ENCODE results near the gene AQP5. TPM values are rescaled to one million over a fixed set of nuclear protein-coding genes. Genes with fewer than 3 reads are reported as not detected.

The AQP5 gene
- total and polyA plus RNA-seq, 2 experiments from 2014 or later = not detected

DNA sequence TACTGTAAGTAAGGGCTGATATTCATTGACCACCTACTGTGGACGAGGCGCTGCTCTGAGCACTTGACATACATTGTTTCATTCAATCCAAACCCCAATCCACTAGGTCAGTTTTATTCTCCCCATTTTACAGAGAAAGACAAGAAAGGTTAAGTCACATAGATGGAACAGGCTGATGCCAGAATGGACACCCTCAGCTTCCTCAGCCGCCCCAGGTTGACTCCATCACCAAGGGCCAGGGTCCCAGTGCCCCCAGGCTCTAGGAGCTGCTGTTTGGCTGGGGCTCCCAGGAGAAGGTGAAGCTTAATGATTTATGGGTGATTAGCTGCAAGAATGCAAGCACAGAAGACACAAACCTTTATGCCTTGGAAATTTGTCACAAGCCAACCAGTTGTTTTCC is 11.8 kb upstream of the AQP5 start:
- H3K4me3 ChIP-seq = no peak overlapping the region
- no peak overlapping the region for H3K27ac ChIP-seq
- WGBS, 2 experiments (ENCODE audit: low coverage in 1 of 2, low lambda C conversion rate in 2 of 2, missing lambda C conversion rate in 2 of 2) = 85 to 86% methylated on average over 3 of the region's 3 CpGs
- H3K4me1 ChIP-seq (ENCODE audit: insufficient read depth) = no peaks in the 10 kb centered on the region
- no peak overlapping the region for H3K4me2 ChIP-seq (ENCODE audit: unreplicated experiment)
- no peaks in the 10 kb centered on the region for H3F3A ChIP-seq (ENCODE audit: insufficient read depth)
- no peaks in the 10 kb centered on the region for H3K79me2 ChIP-seq (ENCODE audit: insufficient read depth)
- in situ Hi-C loops (cut with MboI) = no loop called here
- no peak overlapping the region for H2AFZ ChIP-seq
- TF ChIP-seq EZH2phosphoT487 (IDR thresholded peaks at IDR 0.05; ENCODE audit: insufficient read depth, low read depth) (no peak), EZH2 (IDR thresholded peaks at IDR 0.05; ENCODE audit: insufficient read depth, poor library complexity, severe bottlenecking) (no peak)
- no peak overlapping the region for H3K9ac ChIP-seq
- H3K9me2 ChIP-seq (ENCODE audit: insufficient read depth) = no peaks in the 10 kb centered on the region
- H3K9me3 ChIP-seq (ENCODE audit: low read depth) = no peaks in the 10 kb centered on the region
- DNase-seq = no peak
- peaks cover 9% of the 10 kb centered on the region for H3K27me3 ChIP-seq (replicated peaks; ENCODE audit: insufficient read depth)
- H4K20me1 ChIP-seq (ENCODE audit: insufficient read depth) = no peaks in the 10 kb centered on the region
- no peaks in the 10 kb centered on the region for H3K36me3 ChIP-seq (ENCODE audit: low read depth)

GRCh38 chr12:49950273-49951251 is 11.1 kb upstream of the AQP5 start, which contains the start of gene AQP2:
Gene AQP2 (plus strand): TSS chr12:49950737. CDS start chr12:49950831, 94 bp downstream.
- H4K20me1 ChIP-seq (ENCODE audit: insufficient read depth) = no peaks in the 10 kb centered on the region
- no peaks in the 10 kb centered on the region for H3K79me2 ChIP-seq (ENCODE audit: insufficient read depth)
- no peak within 1 kb of the TSS for H2AFZ ChIP-seq
- no peak within 1 kb of the TSS for H3K4me2 ChIP-seq (ENCODE audit: unreplicated experiment)
- H3K4me1 ChIP-seq (ENCODE audit: insufficient read depth) = no peaks in the 10 kb centered on the region
- peaks cover 16% of the 10 kb centered on the region for H3K27me3 ChIP-seq (replicated peaks; ENCODE audit: insufficient read depth)
- H3K4me3 ChIP-seq = no peak within 1 kb of the TSS
- in situ Hi-C loops (cut with MboI) = no loop called here
- no peaks in the 10 kb centered on the region for H3F3A ChIP-seq (ENCODE audit: insufficient read depth)
- no peak within 1 kb of the TSS for H3K9ac ChIP-seq
- H3K9me3 ChIP-seq (ENCODE audit: low read depth) = no peaks in the 10 kb centered on the region
- TF ChIP-seq EZH2phosphoT487 (IDR thresholded peaks at IDR 0.05; ENCODE audit: insufficient read depth, low read depth) (no peak), EZH2 (IDR thresholded peaks at IDR 0.05; ENCODE audit: insufficient read depth, poor library complexity, severe bottlenecking) (no peak)
- no peaks in the 10 kb centered on the region for H3K36me3 ChIP-seq (ENCODE audit: low read depth)
- 78 to 83% methylated on average over 31 to 32 of the region's 32 CpGs for WGBS, 2 experiments (ENCODE audit: low coverage in 1 of 2, low lambda C conversion rate in 2 of 2, missing lambda C conversion rate in 2 of 2)
- no peaks in the 10 kb centered on the region for H3K9me2 ChIP-seq (ENCODE audit: insufficient read depth)
- H3K27ac ChIP-seq = no peak within 1 kb of the TSS
- no peak for DNase-seq

- no peaks in the 10 kb centered on the region for H3F3A ChIP-seq (ENCODE audit: insufficient read depth)
- H3K27ac ChIP-seq = no peak overlapping the region
- TF ChIP-seq EZH2 (IDR thresholded peaks at IDR 0.05; ENCODE audit: insufficient read depth, poor library complexity, severe bottlenecking) (no peak), EZH2phosphoT487 (IDR thresholded peaks at IDR 0.05; ENCODE audit: insufficient read depth, low read depth) (no peak)
- WGBS, 2 experiments (ENCODE audit: low coverage in 1 of 2, low lambda C conversion rate in 2 of 2, missing lambda C conversion rate in 2 of 2) = 68 to 71% methylated on average over 14 of the region's 14 CpGs
- H3K9ac ChIP-seq = no peak overlapping the region
- H3K79me2 ChIP-seq (ENCODE audit: insufficient read depth) = no peaks in the 10 kb centered on the region
- H3K36me3 ChIP-seq (ENCODE audit: low read depth) = no peaks in the 10 kb centered on the region
- H3K9me2 ChIP-seq (ENCODE audit: insufficient read depth) = no peaks in the 10 kb centered on the region
- H3K4me1 ChIP-seq (ENCODE audit: insufficient read depth) = no peaks in the 10 kb centered on the region
- in situ Hi-C loops (cut with MboI) = no loop called here
- no peak overlapping the region for H3K4me3 ChIP-seq
- no peak overlapping the region for H2AFZ ChIP-seq
- no peaks in the 10 kb centered on the region for H3K9me3 ChIP-seq (ENCODE audit: low read depth)
- H3K27me3 ChIP-seq (replicated peaks; ENCODE audit: insufficient read depth) = peaks cover 24% of the 10 kb centered on the region
- no peak for DNase-seq
- no peaks in the 10 kb centered on the region for H4K20me1 ChIP-seq (ENCODE audit: insufficient read depth)
- H3K4me2 ChIP-seq (ENCODE audit: unreplicated experiment) = no peak overlapping the region
These were observed 10.0 kb upstream of the AQP5 start for GRCh38 chr12:49951411-49952240.

GRCh38 chr12:49952391-49953055 is 9.1 kb upstream of the AQP5 start:
- Histone ChIP-seq H3K79me2 (ENCODE audit: insufficient read depth) (no peaks in the 10 kb centered on the region), H3K27me3 (replicated peaks; ENCODE audit: insufficient read depth) (peaks cover 27% of the 10 kb centered on the region), H4K20me1 (ENCODE audit: insufficient read depth) (no peaks in the 10 kb centered on the region), H3K36me3 (ENCODE audit: low read depth) (no peaks in the 10 kb centered on the region), H3K9me2 (ENCODE audit: insufficient read depth) (no peaks in the 10 kb centered on the region), H3K4me2 (ENCODE audit: unreplicated experiment) (no peak overlapping the region), H3K27ac (no peak overlapping the region), H3F3A (ENCODE audit: insufficient read depth) (no peaks in the 10 kb centered on the region), H3K4me3 (no peak overlapping the region), H3K9ac (no peak overlapping the region), H2AFZ (no peak overlapping the region), H3K4me1 (ENCODE audit: insufficient read depth) (no peaks in the 10 kb centered on the region), H3K9me3 (ENCODE audit: low read depth) (no peaks in the 10 kb centered on the region)
- DNase-seq = no peak
- in situ Hi-C loops (cut with MboI) = no loop called here
- TF ChIP-seq EZH2 (IDR thresholded peaks at IDR 0.05; ENCODE audit: insufficient read depth, poor library complexity, severe bottlenecking) (no peak), EZH2phosphoT487 (IDR thresholded peaks at IDR 0.05; ENCODE audit: insufficient read depth, low read depth) (no peak)
- 96 to 100% methylated on average over 1 of the region's 1 CpG for WGBS, 2 experiments (ENCODE audit: low coverage in 1 of 2, low lambda C conversion rate in 2 of 2, missing lambda C conversion rate in 2 of 2)

Data from GM23248 (cell line).